BLaER1 treated with 17β-estradiol and CSF1 and Interleukin-3, amounts not matched to agents 10 nM and 100 nM (cell line): ENCODE data around the gene ARID3B.
A peak's percentile ranks its signal among the peaks of the same experiment; 100 is the strongest.

Source experiments
- H3K27ac ChIP-seq, 11 experiments: shearing (Covaris generic); formaldehyde crosslinking; 2 replicates each; pipeline ENCODE4 v1.8.1; 2022
- H3K27me3 ChIP-seq, 11 experiments: shearing (Covaris generic); formaldehyde crosslinking; 2 replicates each; pipeline ENCODE4 v1.8.1; 2022
- H3K36me3 ChIP-seq, 11 experiments: shearing (Covaris generic); formaldehyde crosslinking; 2 replicates each; pipeline ENCODE4 v1.8.1; 2022
- H3K4me1 ChIP-seq, 10 experiments: shearing (Covaris generic); formaldehyde crosslinking; 2 replicates each; pipeline ENCODE4 v1.8.1; 2022
- H3K4me2 ChIP-seq, 11 experiments: shearing (Covaris generic); formaldehyde crosslinking; 2 replicates each; pipeline ENCODE4 v1.8.1; 2022
- H3K4me3 ChIP-seq, 10 experiments: shearing (Covaris generic); formaldehyde crosslinking; 2 replicates each; pipeline ENCODE4 v1.8.1; 2022
- H3K9ac ChIP-seq, 11 experiments: shearing (Covaris generic); formaldehyde crosslinking; 2 replicates each; pipeline ENCODE4 v1.8.1; 2022
- H3K9me3 ChIP-seq, 11 experiments: shearing (Covaris generic); formaldehyde crosslinking; replicated peaks in 1 of 11; 2 replicates each; pipeline ENCODE4 v1.8.1; 2022
- H4K20me1 ChIP-seq, 11 experiments: shearing (Covaris generic); formaldehyde crosslinking; 2 replicates each; pipeline ENCODE4 v1.8.1; 2022
- Cebpa-rat ChIP-seq, 11 experiments: shearing (Covaris generic); IDR thresholded peaks; 2 replicates each; pipeline ENCODE4 v1.8.1; 2022

The ARID3B gene

DNA sequence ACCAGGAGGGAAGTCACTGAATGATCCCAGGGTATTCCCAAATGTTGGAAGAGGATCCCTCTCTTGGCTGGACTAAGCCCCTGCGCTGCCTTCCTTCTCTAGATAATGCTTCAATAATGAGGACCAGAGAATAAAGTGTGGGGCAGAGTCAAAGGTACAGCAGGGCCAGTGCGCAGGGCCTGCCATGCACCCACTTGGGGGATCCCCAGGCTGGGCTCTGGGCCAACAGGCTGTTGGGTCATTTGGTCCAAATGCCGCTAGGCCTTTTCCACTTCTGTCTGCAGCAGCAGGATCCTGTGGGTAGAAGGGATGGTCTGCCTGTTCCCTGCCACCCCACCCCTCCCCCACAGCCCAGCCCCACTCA lies 68.9 kb downstream of the ARID3B start:
- Histone ChIP-seq H3K9me3 (no peaks in the 10 kb centered on the region), H3K9ac (peak overlapping the region in 2 of 11 experiments; percentile 1 to 44; a peak in 3 of 22 replicates), H3K27me3 (no peaks in the 10 kb centered on the region), H3K4me3 (no peak overlapping the region), H3K4me1 (peaks cover 0 to 49% (median 38%) of the 10 kb centered on the region in 10 experiments; a peak in 16 of 20 replicates), H4K20me1 (peaks cover 0 to 11% (median 0%) of the 10 kb centered on the region in 11 experiments; a peak in 2 of 22 replicates), H3K27ac (no peak overlapping the region), H3K36me3 (no peaks in the 10 kb centered on the region), H3K4me2 (peak overlapping the region in 8 of 11 experiments; percentile 33 to 74 (median 58); a peak in 11 of 22 replicates)
- TF ChIP-seq Cebpa-rat (IDR thresholded peaks at IDR 0.05): no peak

GRCh38 chr15:74610302-74610951 lies 69.4 kb downstream of the ARID3B start:
- no peaks in the 10 kb centered on the region for H3K9me3 ChIP-seq
- no peaks in the 10 kb centered on the region for H3K36me3 ChIP-seq
- no peak overlapping the region for H3K4me3 ChIP-seq
- H3K27me3 ChIP-seq: no peaks in the 10 kb centered on the region
- peak overlapping the region in 4 of 11 experiments; percentile 43 to 54 (median 50); a peak in 6 of 22 replicates for H3K27ac ChIP-seq
- H4K20me1 ChIP-seq: peaks cover 0 to 11% (median 0%) of the 10 kb centered on the region in 11 experiments; a peak in 2 of 22 replicates
- H3K4me1 ChIP-seq: peaks cover 0 to 45% (median 34%) of the 10 kb centered on the region in 10 experiments; a peak in 16 of 20 replicates
- peak overlapping the region in 3 of 11 experiments; percentile 1 to 54 (median 44); a peak in 7 of 22 replicates for H3K9ac ChIP-seq
- peak overlapping the region in 9 of 11 experiments; percentile 30 to 74 (median 58); a peak in 16 of 22 replicates for H3K4me2 ChIP-seq
- peak in 1 of 11 experiments; percentile 54; a peak in 1 of 22 replicates for TF ChIP-seq Cebpa-rat (IDR thresholded peaks at IDR 0.05)

- H3K4me1 ChIP-seq: peaks cover 0 to 45% (median 34%) of the 10 kb centered on the region in 10 experiments; a peak in 16 of 20 replicates
- H3K36me3 ChIP-seq: no peaks in the 10 kb centered on the region
- no peaks in the 10 kb centered on the region for H3K27me3 ChIP-seq
- peak overlapping the region in 9 of 11 experiments; percentile 30 to 74 (median 58); a peak in 14 of 22 replicates for H3K4me2 ChIP-seq
- TF ChIP-seq Cebpa-rat (IDR thresholded peaks at IDR 0.05): no peak
- H3K9ac ChIP-seq: peak overlapping the region in 3 of 11 experiments; percentile 2 to 56 (median 54); a peak in 4 of 22 replicates
- no peaks in the 10 kb centered on the region for H3K9me3 ChIP-seq
- no peak overlapping the region for H3K4me3 ChIP-seq
- peak overlapping the region in 4 of 11 experiments; percentile 43 to 54 (median 50); a peak in 6 of 22 replicates for H3K27ac ChIP-seq
- peaks cover under 1 to 15% (median 5%) of the 10 kb centered on the region in 11 experiments; a peak in 16 of 22 replicates for H4K20me1 ChIP-seq
These were observed 70.3 kb downstream of the ARID3B start for GRCh38 chr15:74611341-74611740.

DNA sequence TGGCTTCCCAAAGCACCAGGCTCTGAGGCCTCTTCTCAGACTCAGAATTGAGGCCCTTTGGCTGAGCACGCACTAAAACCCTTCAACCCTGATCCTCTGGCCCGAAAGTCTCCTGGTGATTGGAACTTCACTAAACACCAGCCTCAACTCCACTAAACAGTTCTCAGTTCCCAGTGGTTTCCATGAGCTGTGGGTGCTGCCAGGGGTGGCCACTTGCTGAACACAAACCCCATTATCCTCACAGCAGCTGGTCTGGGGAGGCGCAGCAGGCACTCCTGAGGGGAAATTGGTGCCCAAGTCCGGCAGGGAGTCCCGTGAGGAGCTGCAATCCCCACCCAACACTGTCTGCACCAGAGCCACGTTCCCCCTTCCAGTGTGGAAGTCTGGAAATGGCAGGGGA lies 70.8 kb downstream of the ARID3B start:
- Histone ChIP-seq H3K4me2 (peak overlapping the region in 2 of 11 experiments; percentile 58 to 74; a peak in 1 of 22 replicates), H3K4me3 (no peak overlapping the region), H3K4me1 (peaks cover 2 to 49% (median 37%) of the 10 kb centered on the region in 10 experiments), H3K9ac (no peak overlapping the region), H3K9me3 (no peaks in the 10 kb centered on the region), H3K36me3 (no peaks in the 10 kb centered on the region), H3K27ac (peak overlapping the region in 2 of 11 experiments; percentile 46 to 54; a peak in 3 of 22 replicates), H3K27me3 (no peaks in the 10 kb centered on the region), H4K20me1 (peaks cover 5 to 20% (median 10%) of the 10 kb centered on the region in 11 experiments; a peak in 21 of 22 replicates)
- TF ChIP-seq Cebpa-rat (IDR thresholded peaks at IDR 0.05): no peak

GRCh38 chr15:74612677-74613076 lies 71.7 kb downstream of the ARID3B start:
- Histone ChIP-seq H3K9me3 (no peaks in the 10 kb centered on the region), H4K20me1 (peaks cover 14 to 28% (median 18%) of the 10 kb centered on the region in 11 experiments), H3K4me2 (no peak overlapping the region), H3K36me3 (peaks cover 0 to 8% (median 3%) of the 10 kb centered on the region in 11 experiments; a peak in 10 of 22 replicates), H3K4me1 (peaks cover 10 to 57% (median 46%) of the 10 kb centered on the region in 10 experiments), H3K9ac (no peak overlapping the region), H3K4me3 (no peak overlapping the region), H3K27me3 (no peaks in the 10 kb centered on the region), H3K27ac (no peak overlapping the region)
- TF ChIP-seq Cebpa-rat (IDR thresholded peaks at IDR 0.05): no peak

GRCh38 chr15:74613089-74613952 lies 72.3 kb downstream of the ARID3B start:
- H3K27me3 ChIP-seq: no peaks in the 10 kb centered on the region
- 0 out of 22 replicates have a peak overlapping the region, but pooled peaks of 1 of the 11 experiments have one; percentile 8 for H3K9ac ChIP-seq
- H4K20me1 ChIP-seq: peaks cover 20 to 28% (median 25%) of the 10 kb centered on the region in 11 experiments
- H3K4me1 ChIP-seq: peaks cover 16 to 64% (median 52%) of the 10 kb centered on the region in 10 experiments
- TF ChIP-seq Cebpa-rat (IDR thresholded peaks at IDR 0.05): no peak
- H3K27ac ChIP-seq: no peak overlapping the region
- H3K36me3 ChIP-seq: peaks cover 5 to 14% (median 9%) of the 10 kb centered on the region in 11 experiments; a peak in 18 of 22 replicates
- peak overlapping the region in 5 of 11 experiments; percentile 78 to 98 (median 93); a peak in 2 of 22 replicates for H3K4me2 ChIP-seq
- H3K4me3 ChIP-seq: no peak overlapping the region
- no peaks in the 10 kb centered on the region for H3K9me3 ChIP-seq

DNA sequence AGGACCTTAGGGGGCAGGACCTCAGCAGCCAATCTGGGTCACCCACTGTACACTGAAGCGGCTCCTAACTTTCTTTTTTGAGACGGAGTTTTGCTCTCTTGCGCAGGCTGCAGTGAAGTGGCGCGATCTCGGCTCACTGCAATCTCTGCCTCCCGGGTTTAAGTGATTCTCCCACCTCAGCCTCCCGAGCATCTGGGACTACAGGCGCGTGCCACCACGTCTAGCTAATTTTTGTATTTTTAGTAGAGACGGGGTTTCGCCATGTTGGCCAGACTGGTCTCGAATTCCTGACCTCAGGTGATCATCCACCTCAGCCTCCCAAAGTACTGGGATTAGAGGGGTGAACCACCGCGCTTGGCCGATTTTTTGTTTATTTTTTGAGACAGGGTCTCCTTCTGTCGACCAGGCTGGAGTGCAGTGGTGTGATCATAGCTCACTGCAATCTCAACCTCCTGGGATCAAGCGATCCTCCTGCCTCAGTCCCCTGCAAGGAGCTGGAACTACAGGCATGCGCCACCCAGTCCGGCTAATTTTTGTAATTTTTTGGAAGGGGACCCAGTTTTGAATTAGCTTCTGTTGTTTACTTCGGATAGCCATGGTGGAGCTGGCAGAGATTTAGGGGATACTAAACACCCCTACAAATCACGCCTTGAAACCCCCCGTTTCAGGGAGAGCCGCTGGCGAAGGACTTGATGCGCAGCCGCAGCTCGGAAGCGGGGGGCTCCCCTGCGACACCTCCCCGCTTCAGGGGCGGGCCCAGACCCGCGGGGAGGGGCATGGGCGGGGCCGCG lies 73.1 kb downstream of the ARID3B start:
- H3K9ac ChIP-seq: peak overlapping the region; percentile 98 to 100 (median 99); a peak in 20 of 22 replicates
- H3K4me1 ChIP-seq: peaks cover 22 to 67% (median 58%) of the 10 kb centered on the region in 10 experiments

More for the DNA sequence above, 73.1 kb downstream of the ARID3B start:
- Histone ChIP-seq H3K4me3 (peak overlapping the region; percentile 95 to 100 (median 98)), H3K27me3 (no peaks in the 10 kb centered on the region), H3K27ac (peak overlapping the region in 10 of 11 experiments; percentile 95 to 99 (median 98); a peak in 17 of 22 replicates), H3K36me3 (peaks cover 13 to 23% (median 18%) of the 10 kb centered on the region in 11 experiments), H3K4me2 (peak overlapping the region; percentile 76 to 98 (median 95)), H3K9me3 (no peaks in the 10 kb centered on the region), H4K20me1 (peaks cover 29 to 34% (median 32%) of the 10 kb centered on the region in 11 experiments)
- no peak for TF ChIP-seq Cebpa-rat (IDR thresholded peaks at IDR 0.05)
